GM18526 (cell line): ENCODE measurements around the gene PHF19.

Experiments used
- POLR2A ChIP-seq: IDR thresholded peaks from 3 replicates; pipeline ENCODE4 v1.6.1; 2011; ENCODE audit not compliant: insufficient read length; ENCODE audit errors: extremely low read depth

PHF19 gene

GRCh38 chr9:120861935-120862334 lies 15.1 kb downstream of the PHF19 start:
- no peak for TF ChIP-seq POLR2A

DNA sequence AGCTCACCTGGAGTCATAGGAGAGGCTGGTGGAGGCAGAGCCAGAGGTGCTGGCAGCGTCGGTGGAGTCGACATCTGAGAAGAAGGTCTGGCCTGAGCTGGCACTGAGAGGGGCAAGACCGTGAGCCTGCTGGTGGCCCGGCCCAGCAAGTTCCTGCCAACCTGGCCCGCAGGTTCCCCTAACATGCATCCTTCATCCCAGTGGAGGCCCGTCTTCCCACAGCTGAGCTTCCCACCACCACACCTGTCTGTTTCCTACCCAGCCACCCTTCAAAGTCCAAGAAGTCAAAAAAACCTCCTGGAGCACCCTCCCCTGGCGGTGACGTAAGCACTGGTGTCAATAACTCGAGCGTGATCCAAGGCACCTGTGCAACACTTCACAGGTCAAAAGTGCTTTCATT lies 16.9 kb downstream of the PHF19 start:
- TF ChIP-seq POLR2A = no peak

- TF ChIP-seq POLR2A = no peak
Observed at GRCh38 chr9:120859361-120859760, 17.6 kb downstream of the PHF19 start.

- TF ChIP-seq POLR2A = no peak
Observed at GRCh38 chr9:120857902-120858301, 19.1 kb downstream of the PHF19 start.

DNA sequence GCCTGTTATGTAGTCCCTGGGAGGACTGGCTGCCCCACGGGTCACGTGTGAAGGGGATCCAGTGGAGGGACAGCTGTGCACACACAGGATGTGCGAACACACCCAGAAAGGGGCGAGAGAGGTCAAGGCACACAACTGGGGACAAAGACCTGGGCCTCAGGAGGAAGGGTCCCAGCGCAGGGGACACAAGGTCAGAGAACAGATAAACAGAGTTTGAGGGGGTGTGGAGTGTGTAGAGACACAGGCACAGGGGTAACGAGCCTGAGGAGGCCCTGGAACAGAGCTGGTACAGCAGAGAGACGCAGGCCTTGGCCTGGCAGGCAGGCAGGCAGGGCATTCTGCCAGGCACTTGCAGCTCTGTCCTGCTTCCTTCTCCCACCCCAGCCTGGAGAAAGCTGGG lies 19.5 kb downstream of the PHF19 start:
- TF ChIP-seq POLR2A = no peak

GRCh38 chr9:120856700-120857099 lies 20.3 kb downstream of the PHF19 start:
- no peak for TF ChIP-seq POLR2A

- TF ChIP-seq POLR2A = peak; percentile 32
Observed at GRCh38 chr9:120855827-120856670, 20.9 kb downstream of the PHF19 start.

DNA sequence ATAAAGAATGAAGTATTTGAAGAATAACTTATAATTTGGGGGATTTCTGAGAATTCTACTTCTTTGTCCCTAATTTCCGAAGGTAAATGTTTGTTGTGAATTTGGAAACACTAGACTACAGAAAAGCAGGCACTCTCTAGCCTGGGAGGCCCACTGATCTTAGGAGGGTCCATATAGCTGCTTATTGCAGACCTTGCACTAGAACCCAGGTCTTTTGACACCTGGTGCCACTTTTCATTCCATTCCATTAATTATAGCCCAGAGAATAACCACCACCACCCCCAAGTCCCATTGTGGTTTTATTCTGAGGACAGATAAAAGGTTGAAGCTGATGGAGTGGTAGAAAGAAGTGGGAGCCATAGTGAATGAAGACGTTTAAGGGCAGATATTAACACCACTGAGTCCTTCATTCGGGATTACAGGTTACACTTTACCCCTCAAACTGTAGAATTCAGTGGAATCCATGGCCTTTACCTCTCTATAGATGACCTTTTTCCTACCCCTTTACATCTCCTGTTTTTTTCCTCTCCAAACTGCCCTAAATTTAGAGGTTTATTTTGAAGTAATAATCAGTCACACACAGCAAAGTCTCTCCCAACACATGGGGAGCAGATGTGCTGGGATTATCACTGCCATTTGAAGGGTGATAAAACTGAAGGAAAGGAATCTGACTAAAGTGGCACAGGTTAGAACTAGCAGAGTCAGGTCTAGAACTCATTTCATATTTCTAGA lies 22.2 kb downstream of the PHF19 start:
- TF ChIP-seq POLR2A = no peak

DNA sequence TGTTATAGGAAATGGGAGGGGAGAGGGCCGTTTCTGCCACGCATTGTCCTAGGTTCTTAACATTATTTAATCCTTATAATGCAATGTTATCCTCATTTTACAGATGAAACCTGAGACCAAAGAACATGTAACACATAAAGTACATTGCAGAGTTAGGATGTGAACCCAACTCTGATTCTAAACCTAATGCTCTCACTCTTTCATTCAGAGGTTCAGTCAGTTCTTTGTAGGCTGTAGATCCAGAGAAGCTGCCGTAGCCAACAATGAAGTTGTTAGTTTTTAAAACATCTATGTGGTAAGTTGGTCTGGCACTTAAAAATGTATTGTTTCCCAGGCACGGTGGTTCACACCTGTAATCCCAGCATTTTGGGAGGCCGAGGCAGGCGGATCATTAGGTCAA lies 23.8 kb downstream of the PHF19 start:
- TF ChIP-seq POLR2A = no peak

DNA sequence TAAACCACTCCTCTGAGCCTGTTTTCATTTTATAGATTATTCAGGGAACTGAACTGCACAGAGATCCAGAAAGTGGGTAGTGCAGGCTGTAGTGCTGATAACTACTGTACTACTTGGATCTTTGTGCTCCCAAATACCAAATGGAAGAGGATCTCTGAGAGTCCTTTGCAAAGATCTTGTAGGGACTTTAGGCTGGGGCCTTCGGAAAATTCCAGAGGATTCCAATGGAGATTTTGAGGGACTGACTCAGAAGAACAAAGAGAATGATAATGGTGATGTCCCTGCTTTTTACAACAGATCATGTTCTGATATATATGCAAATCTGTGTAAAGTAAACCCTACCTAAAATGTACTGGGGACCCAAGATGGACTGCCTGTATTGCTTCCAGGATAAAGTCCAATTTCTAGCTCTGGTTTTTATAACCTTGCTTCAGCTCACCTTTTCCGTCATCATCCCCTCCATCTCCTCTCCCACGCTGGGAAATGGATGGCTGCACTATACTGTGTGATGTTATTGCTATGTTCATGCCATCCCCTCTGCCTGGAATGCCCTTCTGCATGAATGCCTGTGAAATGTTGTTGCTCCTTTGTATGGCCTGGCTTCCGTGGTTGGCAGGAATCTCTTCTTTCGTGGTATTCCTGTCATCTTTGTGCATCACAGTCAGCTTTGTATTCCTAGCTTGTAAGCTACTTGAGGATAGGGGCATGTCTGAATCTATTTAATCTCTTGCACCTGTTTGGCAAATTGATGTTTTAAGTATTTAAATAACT lies 24.6 kb downstream of the PHF19 start:
- TF ChIP-seq POLR2A = no peak

DNA sequence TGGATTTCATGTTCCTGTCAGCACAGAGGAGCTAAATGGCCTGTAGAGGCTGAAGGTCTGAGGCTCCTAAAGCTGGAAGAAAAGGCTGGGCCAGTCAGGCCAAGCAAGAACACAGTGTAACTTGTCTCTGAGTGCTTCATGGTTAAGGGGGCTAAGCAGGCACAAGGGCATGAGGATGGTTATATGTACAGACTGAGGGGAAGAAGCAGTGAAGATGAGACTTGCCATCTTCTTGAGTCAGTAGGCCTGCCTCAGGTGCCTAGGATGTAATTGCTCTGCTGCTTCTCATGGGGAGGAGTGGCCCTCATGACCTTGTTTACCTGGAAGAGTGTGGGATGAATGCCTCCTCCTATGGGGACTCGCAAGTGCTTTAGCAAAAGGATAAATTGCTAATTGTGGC lies 25.5 kb downstream of the PHF19 start:
- TF ChIP-seq POLR2A = no peak

DNA sequence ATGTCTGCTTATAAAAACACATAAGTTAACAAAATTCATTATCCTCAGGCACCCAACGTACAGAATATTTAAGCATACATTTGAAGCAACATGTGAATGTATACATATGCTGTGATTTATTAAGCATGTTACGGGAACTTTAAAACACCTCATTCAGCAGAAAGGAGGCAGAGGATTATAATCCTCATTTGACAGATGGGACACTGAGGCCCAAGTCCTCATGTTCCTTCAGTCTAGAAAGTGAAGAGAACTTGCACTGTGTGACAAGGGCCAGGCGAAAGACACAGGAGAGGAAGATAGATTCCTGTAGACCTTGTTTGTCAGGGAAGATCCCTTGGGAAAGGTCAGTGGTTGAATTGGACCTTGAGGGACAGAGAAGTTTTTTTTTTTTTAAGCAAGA lies 26.7 kb downstream of the PHF19 start:
- no peak for TF ChIP-seq POLR2A

GRCh38 chr9:120846906-120847305 lies 30.1 kb downstream of the PHF19 start:
- no peak for TF ChIP-seq POLR2A

DNA sequence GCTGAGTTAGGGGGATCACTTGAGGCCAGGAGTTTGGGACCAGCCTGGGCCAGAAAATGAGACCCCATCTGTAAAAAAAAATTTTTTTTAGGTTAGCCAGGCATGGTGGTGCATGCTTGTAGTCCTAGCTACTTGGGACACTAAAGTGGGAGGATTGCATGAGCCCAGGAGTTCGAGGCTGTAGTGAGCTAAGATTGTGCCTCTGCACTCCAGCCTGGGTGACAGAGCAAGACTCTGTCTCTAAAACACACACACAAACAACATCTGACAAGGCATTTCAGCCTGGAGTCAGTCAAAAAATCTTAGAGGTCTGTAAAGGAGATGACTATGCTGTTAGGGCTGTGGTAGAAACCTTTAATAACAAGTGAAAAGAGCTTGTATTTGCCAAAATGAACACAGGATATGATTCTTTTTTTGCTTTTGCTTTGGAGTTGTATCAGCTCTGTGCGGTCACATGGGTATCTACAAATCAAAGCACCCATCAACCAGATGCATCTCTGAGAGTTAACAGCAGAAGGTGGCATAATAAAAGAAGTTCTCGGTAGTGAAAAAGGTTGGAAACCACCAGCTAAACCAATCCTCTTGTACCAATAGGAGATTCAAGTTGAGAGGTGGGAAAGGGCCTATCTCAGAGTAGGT lies 30.6 kb downstream of the PHF19 start:
- TF ChIP-seq POLR2A = no peak

DNA sequence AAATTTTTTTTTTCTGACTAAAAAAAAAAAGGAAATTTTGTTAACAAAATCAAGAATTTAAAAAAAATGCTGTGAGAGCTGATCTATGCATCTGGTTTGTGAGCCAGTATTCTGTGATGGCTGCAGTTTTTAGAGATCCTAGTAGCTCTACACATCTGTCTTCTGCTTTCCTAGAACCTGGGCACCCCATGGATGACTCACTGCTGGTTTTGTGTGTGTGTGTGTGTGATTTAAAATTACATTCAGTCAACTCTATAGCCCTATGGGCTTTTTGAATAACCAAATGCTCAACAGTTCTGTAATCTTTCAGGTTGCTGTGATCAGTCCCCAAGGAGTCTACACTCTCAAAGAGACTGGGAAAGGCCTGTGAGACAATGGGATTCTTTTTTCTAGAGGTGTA lies 31.7 kb downstream of the PHF19 start:
- no peak for TF ChIP-seq POLR2A
